Measurements from ENCODE around the gene CDH3. TPM values are rescaled to one million over a fixed set of nuclear protein-coding genes. Genes with fewer than 3 reads are reported as not detected.

CDH3 gene
- total and polyA plus RNA-seq, 2 of the 13 experiments (the other 11 are each of a cell fraction or from before 2014, with no cell fraction given): 0.11 TPM; not detected in 1

DNA sequence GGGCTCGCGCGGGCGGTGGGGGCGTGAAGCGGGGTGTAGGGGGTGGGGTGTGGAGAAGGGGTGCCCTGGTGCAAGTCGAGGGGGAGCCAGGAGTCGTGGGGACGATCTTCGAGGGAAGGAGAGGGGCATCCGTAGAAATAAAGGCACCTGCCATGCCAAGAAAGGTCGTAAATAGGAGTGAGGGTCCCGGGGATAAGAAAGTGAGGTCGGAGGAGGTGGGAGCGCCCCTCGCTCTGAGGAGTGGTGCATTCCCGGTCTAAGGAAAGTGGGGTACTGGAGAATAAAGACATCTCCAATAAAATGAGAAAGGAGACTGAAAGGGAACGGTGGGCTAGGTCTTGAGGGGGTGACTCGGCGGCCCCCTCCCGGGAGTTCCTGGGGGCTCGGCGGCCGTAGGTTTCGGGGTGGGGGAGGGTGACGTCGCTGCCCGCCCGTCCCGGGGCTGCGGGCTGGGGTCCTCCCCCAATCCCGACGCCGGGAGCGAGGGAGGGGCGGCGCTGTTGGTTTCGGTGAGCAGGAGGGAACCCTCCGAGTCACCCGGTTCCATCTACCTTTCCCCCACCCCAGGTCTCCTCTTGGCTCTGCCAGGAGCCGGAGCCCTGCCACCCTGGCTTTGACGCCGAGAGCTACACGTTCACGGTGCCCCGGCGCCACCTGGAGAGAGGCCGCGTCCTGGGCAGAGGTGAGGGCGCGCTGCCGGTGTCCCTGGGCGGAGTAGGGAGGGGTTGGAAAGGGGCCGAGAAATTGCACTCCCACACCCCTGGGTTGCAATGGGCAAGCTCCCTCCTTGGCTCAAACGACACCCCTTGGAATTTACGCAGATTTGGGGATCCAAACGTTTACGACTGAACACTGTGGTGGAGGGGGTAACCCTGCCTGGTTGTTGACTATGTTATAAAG lies 92.9 kb downstream of the CDH3 start (continued):
- TF ChIP-seq ZEB1 (IDR thresholded peaks at IDR 0.05; ENCODE audit: insufficient replicate concordance, low read depth) (peak; percentile 87), IKZF4 (CRISPR knock-in tag; IDR thresholded peaks at IDR 0.05; ENCODE audit: borderline replicate concordance, low read depth, not compliant biosample characterization) (no peak), MTA3 (CRISPR knock-in tag; IDR thresholded peaks at IDR 0.05) (no peak), ZNF7 (CRISPR knock-in tag; IDR thresholded peaks at IDR 0.05) (no peak), TFAP4 (IDR thresholded peaks at IDR 0.05; ENCODE audit: borderline replicate concordance, low read depth) (no peak), MED1 (CRISPR knock-in tag; IDR thresholded peaks at IDR 0.05) (no peak), HDAC2 (CRISPR knock-in tag; IDR thresholded peaks at IDR 0.05) (peak; percentile 41; the same call in 1 of the 2 replicates), GLI4 (CRISPR knock-in tag; IDR thresholded peaks at IDR 0.05; ENCODE audit: borderline replicate concordance) (0 out of 2 replicates have a peak, but pooled peaks have one; percentile 74), NFYC (CRISPR knock-in tag; IDR thresholded peaks at IDR 0.05) (no peak), ZNF883 (CRISPR knock-in tag; IDR thresholded peaks at IDR 0.05; ENCODE audit: not compliant biosample characterization) (peak; percentile 83), ZKSCAN5 (CRISPR knock-in tag; IDR thresholded peaks at IDR 0.05) (no peak), ZFAT (CRISPR knock-in tag; conservative IDR thresholded peaks at IDR 0.05) (no peak), CBX5 (CRISPR knock-in tag; IDR thresholded peaks at IDR 0.05; ENCODE audit: borderline replicate concordance) (peak; percentile 49; the same call in 1 of the 2 replicates), CENPT (CRISPR knock-in tag; IDR thresholded peaks at IDR 0.05; ENCODE audit: low read depth) (no peak), YEATS4 (CRISPR knock-in tag; IDR thresholded peaks at IDR 0.05; ENCODE audit: borderline replicate concordance) (no peak; the same call in 1 of the 2 replicates), ZNF549 (CRISPR knock-in tag; IDR thresholded peaks at IDR 0.05) (no peak), KAT7 (CRISPR knock-in tag; IDR thresholded peaks at IDR 0.05; ENCODE audit: borderline replicate concordance) (no peak), ZNF343 (CRISPR knock-in tag; IDR thresholded peaks at IDR 0.05) (no peak), ZNF589 (CRISPR knock-in tag; conservative IDR thresholded peaks at IDR 0.05) (no peak), RFX1 (IDR thresholded peaks at IDR 0.05) (no peak), RAD21 (CRISPR knock-in tag; IDR thresholded peaks at IDR 0.05) (peak; percentile 68), ZNF317 (CRISPR knock-in tag; IDR thresholded peaks at IDR 0.05) (no peak), ZNF20 (CRISPR knock-in tag; IDR thresholded peaks at IDR 0.05) (no peak), ATRX (CRISPR knock-in tag; IDR thresholded peaks at IDR 0.05; ENCODE audit: borderline replicate concordance) (no peak), ZNF644 (CRISPR knock-in tag; IDR thresholded peaks at IDR 0.05; ENCODE audit: low read depth) (no peak), ZSCAN31 (CRISPR knock-in tag; IDR thresholded peaks at IDR 0.05; ENCODE audit: low read depth) (no peak), THAP7 (CRISPR knock-in tag; IDR thresholded peaks at IDR 0.05) (peak; percentile 70; the same call in 1 of the 2 replicates)
- TF ChIP-seq, protein P1, sequence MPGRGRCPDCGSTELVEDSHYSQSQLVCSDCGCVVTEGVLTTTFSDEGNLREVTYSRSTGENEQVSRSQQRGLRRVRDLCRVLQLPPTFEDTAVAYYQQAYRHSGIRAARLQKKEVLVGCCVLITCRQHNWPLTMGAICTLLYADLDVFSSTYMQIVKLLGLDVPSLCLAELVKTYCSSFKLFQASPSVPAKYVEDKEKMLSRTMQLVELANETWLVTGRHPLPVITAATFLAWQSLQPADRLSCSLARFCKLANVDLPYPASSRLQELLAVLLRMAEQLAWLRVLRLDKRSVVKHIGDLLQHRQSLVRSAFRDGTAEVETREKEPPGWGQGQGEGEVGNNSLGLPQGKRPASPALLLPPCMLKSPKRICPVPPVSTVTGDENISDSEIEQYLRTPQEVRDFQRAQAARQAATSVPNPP (CRISPR knock-in tag; IDR thresholded peaks at IDR 0.05): no peak
